ENCODE data around the gene WNT9A.

WNT9A gene

DNA sequence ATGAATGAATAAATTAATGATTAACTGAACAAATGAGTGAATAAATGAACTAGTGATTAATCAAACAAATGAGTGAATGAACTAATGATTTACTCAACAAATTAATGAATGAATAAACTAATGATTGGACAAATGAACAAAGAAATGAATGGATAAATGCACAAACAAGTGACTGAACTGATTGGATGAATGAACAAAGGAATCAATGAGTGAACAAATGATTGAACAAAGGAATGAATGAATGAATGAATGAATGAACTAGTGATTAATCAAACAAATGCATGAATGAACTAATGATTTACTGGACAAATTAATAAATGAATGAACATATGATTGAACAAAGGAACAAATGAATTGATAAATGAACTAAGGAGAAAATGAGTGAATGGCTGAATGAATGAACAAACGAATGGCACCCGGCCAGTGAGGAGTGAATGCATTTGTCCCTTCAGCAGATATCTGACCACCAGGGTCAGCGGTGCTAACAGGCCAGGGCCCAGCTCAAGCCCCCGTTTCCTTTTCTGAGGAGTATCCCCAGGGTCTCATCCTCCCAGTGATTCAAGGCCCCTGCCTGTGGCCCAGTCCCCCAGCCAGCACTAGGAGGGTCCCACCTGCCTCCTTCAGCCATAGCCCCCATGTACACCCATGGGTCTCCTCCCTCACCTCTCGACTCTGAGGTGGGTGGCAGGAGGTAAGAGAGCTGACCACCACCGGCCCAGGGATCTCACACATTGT is 49.9 kb downstream of the WNT9A start:
- DNase-seq (ENCODE audit: low read depth), result no peak

DNA sequence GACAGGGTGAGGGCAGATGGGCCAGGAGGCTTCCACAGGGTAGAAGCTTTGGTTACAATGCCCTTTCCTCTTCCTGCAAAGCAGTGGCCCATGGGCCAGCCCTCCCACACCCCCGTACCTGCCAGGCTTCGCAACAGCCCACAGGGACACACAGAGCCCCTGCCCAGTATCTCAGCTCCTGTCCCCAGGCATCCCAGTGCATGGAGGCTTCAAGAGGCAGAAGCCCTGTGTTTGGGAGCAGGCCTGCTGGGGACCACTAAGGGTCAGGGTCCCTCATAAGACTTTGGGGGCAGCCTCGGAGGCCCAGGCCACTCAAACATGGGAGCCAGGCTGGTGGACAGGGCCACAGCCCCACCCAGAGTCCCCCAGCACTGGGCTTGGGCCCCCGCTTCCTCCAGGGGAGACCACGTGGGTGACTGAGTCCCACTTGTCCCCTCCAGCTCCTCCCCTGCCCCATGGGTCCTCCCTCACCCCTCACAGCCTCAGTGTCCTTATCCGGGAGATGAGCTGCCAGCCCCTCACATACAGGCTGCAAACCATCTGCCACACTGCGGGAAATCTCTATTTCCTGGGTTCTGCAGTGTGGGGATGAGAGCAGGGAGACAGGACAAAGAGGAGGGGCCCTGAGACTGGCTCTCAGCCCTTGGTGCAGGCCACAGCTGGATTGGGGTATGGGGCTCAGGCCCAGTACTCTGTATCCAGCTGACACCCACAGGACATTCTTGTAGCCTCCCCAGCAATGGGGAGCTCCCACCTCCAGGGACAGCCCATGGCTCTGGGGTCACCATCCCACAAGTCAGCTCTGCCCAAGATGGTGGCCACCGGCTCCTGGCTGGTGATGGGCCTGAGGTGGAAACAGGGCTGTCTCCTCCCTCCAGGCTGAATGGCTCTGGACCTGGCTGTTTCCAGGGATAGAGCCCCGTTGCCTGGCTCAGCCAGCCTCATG is 50.7 kb downstream of the WNT9A start:
- no peak for DNase-seq (ENCODE audit: low read depth)

DNA sequence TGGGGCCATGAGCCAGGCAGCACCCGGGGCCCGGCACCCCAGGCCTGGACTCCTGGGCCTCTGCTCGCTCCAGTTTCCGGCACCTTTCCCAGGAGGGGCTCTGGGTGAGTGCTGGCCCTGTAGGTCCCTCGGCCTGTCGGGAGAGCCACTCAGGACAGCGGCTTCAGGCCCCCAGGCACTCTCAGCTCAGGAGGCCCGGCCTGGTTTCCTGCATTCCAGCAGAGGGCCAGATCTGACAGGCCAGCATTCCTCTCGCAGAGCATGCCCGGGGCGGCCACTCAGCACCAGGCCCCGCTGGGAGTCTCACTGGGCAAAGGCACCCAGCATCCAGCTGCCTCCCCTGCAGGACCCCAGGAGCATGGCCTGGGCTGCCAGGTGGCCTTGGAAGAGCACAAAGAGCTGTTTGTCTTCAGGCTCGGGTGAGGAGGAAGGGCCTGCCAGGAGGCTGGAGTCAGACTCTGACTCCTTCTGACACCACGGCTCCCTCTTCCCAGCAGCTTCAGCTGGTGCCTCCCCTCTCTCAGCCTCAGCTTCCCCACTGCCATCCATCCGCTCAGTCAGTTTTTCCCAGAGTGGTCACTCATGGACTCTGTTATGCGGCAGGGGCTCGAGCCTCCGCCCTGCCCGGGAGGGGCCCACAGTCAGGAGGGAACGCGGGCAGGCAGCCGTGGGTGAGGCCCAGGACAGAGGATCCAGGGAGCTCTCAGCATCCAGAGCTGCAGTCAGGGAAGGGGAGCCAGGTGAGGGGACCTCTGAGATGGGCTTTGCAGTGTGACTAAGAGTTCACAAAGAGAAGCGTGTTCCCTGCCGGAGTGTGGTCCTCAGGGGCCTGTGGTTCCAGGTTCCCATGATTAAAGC is 51.7 kb downstream of the WNT9A start:
- DNase-seq (ENCODE audit: low read depth), result no peak

DNA sequence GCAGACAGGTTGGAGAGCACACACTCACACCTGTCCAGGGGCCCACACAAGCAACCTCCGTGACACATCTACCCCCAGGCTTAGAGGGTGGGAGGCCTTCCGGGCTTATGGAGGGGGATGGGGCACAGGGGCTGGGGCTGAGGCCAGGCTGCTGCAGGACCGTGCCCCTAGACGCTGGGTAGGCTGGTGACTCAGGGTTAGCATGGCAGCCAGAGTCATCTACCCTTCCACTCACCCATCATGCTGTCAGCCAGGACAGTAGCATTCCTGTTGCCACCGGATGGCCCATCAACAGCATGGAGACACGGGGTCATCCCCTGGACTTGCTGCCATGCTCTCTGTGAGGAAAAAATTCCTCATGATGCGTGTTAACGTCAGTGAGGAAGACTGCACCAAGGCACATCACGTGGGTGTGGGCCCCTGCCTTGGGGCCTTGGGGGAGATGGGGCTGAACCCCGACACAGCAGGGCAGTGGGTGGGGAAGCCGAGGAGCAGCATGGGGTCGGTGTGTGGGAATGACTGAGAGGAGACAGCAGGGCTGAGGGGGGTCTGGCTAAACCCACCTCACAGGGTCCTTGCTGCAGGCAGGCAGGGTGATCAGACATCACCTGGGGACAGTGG is 52.8 kb downstream of the WNT9A start:
- DNase-seq (ENCODE audit: low read depth), result no peak

DNA sequence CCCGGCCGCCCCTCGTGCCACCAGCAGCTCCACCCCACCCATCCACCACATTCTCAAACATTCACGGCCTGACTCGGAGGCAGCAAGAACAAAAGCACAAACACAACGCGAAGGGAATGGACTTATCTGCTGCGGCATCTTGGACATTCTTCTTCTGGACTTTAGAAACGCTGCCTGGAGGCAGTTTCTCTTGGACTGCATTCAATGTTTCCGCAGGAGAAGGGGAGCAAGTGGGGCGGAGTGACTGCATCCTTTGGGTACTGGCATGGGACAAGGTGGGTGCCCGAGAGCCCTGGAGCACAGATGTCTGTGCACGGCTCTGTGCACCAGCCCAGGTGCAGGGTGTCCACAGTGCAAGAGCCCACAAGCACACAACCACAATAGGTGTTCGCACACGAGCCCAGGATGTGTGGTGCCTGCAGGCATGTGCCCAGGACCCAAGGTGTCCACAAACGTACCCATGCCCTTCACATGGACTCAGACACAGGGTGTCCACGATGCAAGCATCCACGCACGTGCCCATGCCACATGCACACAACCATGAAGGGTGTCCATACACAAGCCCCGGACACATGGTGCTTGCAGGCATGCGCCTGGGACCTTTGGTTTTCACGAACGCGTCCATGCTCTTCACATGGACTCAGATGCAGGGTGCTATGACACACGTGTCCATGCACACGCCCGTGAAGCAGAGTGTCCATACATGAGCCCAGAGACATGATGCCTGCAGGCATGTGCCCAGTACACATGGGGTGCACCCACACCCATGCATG is 53.6 kb downstream of the WNT9A start:
- no peak for DNase-seq (ENCODE audit: low read depth)

DNA sequence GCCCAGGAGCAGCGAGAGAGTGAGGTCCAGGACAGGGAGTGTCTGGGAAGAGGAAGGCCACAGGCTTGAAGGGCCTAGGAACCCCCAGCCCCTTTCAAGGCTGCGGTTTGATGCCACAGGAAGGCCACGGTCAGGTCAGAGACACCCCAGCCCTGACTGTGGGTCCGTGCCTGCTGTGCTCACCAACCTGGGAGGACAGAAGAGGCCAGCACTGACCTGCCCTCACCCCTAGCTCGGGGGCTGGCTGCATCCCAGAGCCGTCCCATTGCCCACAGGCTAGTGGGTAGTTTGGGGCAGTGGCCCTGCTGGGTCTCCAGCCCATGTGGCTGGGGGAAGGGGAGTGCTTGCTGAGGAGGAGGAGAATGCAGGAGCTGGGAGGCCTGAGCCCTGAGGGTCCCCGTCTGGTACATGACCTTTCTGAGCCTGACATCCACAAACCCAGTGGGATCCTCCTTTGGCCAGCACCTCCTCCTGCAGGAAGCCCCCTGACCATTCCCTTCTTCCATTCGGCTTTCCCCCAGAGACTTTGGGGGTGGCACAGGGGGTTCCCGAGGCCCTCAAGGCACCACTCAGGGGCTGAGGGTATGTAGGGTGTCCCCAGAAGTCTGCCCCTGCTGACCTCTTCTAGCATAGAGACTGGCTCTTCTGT is 54.3 kb downstream of the WNT9A start:
- DNase-seq (ENCODE audit: low read depth), result no peak

DNA sequence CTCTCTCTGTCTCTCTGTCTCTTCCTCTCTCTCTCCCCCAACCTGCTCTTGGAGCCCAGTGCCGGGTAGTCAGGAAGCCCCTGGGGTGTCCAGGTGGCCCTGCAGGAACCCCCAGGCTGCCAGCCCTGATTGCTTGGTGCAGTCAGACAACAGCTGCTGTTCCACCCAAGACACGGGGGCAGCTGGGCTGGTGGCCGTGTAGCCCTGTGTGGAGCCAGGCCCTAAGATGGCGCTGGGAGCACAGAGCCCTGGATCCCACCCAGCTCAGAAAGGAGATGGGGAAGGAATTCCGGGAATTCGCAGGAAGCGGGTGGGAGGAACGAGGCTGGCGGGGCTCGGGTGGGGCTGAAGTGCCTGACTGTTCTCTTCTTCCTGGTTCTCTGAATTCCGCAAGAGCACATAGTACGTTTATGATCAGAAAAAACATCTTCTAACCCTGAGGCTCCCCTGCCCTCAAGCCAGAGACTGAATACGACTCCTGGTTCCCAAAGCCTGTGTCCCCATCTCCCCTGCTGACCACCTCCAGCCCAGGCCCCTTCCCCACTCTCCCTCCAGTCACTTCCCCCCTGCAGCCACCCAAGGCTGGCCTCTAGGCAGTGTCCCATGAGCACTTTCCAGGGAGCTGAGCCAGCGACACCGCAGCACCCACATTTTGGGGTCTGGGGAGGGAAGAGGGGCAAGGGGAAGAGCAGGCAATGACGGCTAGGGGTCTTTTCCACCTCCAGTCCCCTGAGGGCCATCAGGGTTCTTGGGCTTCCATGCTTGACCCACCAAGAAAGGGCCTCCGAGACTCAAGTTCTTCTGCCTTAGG is 55.0 kb downstream of the WNT9A start:
- no peak for DNase-seq (ENCODE audit: low read depth)

DNA sequence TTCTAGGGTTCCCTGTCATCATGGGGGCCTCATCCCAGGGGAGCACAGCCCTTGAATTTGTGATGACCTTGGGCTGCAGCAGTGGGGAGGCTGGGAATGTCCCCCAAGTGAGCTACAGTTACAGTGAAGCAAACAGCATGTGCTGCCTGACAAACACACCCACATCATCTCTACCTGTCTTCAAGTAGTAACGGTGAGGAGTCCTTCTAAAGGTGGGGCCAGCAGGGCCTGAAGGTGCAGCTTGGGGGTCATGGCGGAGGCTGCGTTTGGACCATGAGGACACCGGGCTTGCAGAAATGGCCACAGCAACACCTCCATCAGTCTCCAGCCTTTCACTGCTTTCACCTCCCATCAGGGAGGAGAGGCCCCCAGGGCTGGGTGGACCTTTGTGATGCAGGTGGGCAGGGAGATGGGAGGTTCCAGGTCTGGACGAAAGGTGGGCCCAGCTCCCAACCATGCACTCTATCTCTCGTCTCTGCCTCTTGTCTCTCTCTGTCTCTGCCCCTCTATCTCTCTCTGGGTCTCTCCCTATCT is 55.7 kb downstream of the WNT9A start:
- no peak for DNase-seq (ENCODE audit: low read depth)

DNA sequence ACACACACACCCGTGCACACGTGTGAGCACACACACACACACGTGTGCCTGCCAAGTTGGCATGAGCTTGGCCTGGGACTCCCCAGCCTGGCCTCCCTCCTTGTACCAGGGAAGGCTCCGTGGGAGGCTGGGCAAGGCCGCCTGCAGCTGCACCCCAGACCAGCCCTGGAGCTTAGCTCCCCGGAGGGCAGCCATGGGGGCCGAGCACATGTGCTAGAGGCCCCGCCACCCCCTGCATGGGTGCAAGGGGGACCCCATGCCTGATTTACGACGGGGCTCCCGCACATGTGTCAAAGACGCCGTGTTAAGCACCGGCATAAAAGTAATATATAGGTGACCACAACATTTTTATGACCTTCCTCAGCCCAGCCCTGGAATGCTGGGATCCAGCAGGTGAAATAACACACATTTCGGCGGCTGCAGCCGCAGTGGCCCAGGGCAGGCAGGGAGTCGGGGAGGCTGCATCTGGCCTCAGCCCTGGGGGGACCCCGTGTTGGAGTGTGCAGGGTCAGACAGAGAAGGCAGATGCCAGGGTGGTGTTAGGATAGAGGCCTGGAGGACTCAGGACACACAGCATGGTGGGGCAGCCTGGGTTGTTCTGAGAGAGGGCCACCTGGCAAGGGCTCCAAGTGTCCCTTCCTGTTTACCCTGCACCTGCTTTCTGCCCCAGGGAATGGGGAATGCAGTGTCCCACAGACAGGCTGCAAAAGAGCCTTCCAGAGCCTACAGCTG is 56.3 kb downstream of the WNT9A start:
- no peak for DNase-seq (ENCODE audit: low read depth)

DNA sequence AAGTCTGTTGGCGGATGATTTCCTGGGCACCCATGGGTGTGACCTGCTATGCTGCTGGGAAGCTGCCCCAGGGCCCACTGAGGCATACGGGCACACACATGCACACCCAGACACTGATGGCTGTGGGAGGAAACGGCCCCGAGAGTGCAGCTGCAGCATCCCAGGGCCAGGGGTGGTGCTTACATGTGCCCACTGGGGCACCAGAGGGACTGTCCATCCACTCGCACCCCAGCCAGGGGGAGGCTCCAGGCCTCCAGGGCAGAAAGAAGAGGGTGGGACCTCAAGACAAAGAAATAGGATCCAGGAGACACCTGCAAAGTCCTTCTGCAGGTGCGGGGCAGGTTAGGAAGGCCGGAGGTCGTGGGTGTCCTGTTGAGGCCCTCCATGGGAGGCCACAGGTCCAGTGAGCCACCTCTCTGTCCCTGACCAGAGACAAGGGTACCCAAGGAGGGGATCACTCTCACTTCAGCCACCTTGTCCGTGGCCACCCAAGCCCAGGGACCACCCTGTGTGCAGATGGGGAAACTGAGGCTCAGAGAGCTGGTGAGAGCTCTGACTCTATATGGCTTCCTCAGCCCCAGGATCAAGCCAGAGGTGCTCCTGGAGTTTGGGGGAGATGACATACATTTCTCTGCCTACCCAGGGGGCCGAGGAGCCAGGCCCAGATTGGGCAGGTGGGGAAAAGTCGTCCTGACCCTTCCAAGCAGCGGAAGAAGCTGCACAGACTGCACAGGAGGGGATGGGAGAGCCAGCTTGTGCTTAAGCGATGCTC is 57.1 kb downstream of the WNT9A start:
- DNase-seq (ENCODE audit: low read depth), result no peak

DNA sequence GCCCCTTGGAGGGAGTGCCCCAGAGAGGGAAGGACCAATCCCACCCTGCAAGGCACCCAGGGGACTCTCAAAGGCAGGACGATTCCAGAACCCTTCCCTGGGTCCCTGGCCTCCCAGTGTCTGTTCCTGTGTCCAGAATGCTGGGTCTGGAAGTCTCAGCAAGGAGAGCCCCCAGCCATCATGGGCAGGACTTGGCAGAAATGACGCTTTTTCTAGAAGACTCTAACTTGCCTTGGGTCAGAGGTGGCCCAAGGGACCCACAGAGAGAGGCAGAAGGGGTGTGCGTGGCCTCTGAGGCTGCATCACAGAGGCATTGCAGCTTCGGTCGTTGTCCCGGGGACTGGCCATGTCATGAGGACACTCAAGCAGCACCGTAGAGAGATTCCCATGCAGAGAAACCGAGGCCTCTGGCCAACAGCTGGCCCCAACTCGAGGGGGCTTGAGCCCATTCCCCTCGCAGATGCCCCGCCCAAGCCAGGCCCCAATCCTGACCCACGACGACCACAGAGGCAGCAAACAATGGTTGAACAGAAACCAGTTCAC is 57.8 kb downstream of the WNT9A start:
- DNase-seq (ENCODE audit: low read depth), result no peak

DNA sequence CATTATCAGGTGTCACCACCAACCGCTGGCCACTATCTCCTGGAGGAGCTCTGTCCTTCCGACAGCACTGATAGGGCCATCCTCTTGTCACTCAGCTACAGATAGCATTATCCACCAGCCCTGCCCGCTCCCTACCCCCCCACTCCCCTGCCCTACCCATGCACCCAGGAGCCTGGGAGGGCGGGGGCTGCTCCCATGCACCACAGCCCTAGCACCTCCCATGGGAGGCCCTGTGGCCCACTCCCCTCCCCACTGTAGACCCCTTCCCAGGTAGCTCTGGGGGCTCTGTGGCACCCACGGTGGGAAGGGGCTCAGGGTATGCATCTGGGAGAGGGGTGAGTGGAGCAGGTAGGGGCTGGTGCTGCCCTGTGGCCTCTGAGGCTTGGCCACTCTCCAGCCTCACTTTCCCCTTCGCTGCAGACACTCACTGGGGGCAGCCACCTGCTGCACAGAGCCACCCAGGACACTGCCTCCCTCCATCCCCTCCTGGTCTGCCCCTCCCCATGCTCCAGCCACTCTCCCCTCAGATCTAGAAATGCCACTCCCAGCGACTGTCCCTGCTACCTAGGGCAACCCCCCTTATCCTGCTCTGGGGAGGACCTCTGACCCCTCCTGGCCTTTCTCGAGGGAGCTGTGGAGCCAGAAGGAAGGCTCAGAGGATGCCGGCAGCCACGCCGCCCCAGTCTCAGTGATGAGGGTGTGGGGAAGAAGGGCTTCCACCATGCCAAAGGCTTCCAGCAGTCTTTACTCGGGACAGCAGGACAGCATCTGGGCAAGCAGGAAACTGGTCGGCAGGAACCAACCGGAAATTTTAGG is 58.5 kb downstream of the WNT9A start:
- no peak for DNase-seq (ENCODE audit: low read depth)

DNA sequence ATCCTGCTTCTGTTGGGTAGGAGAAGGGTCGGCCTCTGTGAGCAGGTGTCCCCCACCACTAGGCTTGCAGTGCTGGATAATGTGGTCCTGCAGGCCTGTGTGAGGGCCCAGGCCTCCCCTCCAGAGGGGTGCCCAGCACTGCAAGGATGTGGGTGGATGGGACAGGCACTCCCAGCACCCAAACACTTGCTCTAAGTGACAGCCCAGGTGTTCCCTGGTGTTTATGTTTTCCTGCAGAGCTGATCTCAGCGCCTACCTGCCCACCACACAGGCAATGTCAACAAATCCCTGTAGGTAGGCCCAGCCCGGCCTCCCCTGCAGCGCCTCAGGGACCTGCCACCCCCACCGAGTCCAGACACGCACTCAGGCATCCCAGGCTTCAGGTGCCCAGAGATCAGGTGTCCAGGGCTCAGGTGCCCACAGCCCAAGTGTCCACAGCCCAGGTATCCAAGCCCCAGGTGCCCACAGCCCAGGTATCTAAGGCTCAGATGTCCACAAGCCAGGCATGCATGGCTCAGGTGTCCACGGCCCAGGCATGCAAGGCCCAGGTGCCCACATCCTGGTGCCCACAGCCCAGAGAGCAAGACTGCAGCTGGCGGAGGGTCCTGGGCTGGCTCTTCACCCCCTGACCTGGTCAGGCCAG is 59.2 kb downstream of the WNT9A start:
- DNase-seq (ENCODE audit: low read depth), result no peak

DNA sequence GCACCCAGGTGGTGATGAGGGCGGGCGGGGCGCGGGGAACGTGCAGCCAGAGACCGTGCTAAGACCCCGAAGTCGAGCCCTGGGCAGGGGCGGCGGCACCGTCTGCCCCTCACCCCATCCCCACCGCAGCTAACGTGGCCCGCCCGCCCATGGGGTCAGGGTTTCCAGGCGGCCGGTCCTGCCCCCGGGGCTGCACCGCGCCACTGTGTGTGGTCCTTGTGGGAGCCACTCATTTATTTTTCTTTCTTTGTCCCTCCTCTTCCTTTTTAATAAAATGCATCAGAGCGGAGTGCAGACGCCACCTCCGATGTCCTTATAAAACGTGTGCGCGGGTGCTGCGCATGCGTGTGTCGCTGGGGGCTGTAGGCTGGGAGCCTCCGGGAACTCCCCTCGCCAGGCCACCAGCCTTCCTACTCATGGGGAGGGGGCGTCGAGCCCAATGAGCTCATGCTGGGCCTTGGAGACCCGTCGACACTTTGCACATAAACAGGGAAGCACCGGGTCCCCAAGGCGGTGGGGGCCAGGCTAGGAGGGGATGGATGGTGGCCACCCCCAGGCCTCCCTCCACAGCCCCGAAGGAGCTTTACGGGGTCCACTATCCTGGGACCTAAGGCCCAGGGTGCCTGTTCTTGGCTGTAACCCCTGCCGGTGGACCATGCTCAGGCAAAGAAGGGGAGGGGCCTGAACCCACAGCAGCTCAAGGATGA is 59.9 kb downstream of the WNT9A start:
- DNase-seq (ENCODE audit: low read depth), result no peak

DNA sequence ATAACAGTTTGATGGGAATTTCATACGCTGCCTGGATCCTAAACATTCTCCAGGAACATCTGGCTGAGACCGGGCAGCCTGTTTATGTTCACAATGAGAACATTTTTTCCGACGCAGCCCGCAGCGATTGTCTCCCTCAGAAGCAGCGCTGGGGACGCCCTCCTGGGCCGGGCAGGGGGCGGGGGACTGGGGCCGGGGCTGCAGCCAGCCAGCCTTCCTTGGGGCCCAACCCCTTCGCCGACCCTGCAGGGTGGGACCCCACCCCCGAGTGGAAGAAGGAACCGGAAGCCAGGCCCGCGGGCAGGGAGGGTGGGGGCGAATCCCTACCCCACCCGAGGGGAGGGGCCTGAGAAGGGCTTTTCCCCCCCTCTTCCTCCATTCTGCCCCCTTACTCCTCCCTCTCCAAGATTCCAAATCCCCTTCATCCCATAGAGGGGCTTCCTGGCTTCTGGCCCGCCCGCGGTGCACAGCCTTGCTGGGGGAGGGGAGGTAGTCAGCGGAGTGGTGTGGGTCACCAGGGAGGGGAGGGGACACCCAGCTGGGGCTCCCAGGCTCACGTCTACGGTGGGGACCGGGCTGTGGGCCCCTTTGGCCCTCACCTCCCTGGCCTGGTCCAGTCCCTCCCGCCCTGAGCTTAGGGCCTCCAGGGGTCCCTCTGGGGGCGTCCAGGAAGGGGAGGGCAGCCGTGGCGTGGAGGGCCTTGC is 60.6 kb downstream of the WNT9A start:
- no peak for DNase-seq (ENCODE audit: low read depth)

Measured in CMK (cell line).